Spinal cord (tissue), 10 donors: ENCODE results near the gene SH3BGRL. TPM values are rescaled to one million over a fixed set of nuclear protein-coding genes. Genes with fewer than 3 reads are reported as not detected.

Experiments used
- DNase-seq, 6 donors: peaks; one replicate each; pipeline versions ENCODE4 v3.0.0 to v3.0.0-alpha.2; 2013 to 2015; ENCODE audit warnings: low spot score in 6 of 6, low read depth in 4 of 6
- H3K27ac ChIP-seq: one replicate; pipeline ENCODE4 v1.5.1; 2013; ENCODE audit warnings: low read depth, low read length, control low read depth
- H3K27me3 ChIP-seq: one replicate; pipeline ENCODE4 v1.6.1; 2013; ENCODE audit warnings: low read length; ENCODE audit not compliant: control insufficient read depth, insufficient read depth
- H3K36me3 ChIP-seq: one replicate; pipeline ENCODE4 v1.6.1; 2013; ENCODE audit warnings: low read length; ENCODE audit not compliant: control insufficient read depth, insufficient read depth
- H3K4me1 ChIP-seq: one replicate; pipeline ENCODE4 v1.6.1; 2013; ENCODE audit warnings: low read length; ENCODE audit not compliant: control insufficient read depth, insufficient read depth
- H3K4me3 ChIP-seq: one replicate; pipeline ENCODE4 v1.5.1; 2013; ENCODE audit warnings: low read depth, low read length, control low read depth
- H3K9me3 ChIP-seq: one replicate; pipeline ENCODE4 v1.6.1; 2013; ENCODE audit warnings: low read length; ENCODE audit not compliant: control insufficient read depth, insufficient read depth
- WGBS: methylation state at CpG from one replicate; pipeline ENCODE4 v1.1.5; 2013; ENCODE audit warnings: missing lambda C conversion rate; ENCODE audit not compliant: insufficient coverage; 5-methylcytosine and 5-hydroxymethylcytosine counted together
- polyA plus RNA-seq, 2 donors: library from polyadenylated mRNA; unstranded; fragments of 120-200 nt; gene quantifications; one replicate each; pipeline ENCODE4 v1.2.1, GENCODE V29; 2013; ENCODE audit not compliant: insufficient read length in 2 of 2
- total RNA-seq, 2 donors: library from RNA; depleted of rRNA in 1 of 2; stranded (reverse); fragments of 120-200 nt in 1 of 2; fragments of >200 nt in 1 of 2; gene quantifications; one replicate each; pipeline versions ENCODE4 v1.2.3 to v1.2.4, GENCODE V29; 2013 to 2014
- donor health status: healthy.

The SH3BGRL gene
- total and polyA plus RNA-seq, 4 donors: 119 to 178 (median 137) TPM

DNA sequence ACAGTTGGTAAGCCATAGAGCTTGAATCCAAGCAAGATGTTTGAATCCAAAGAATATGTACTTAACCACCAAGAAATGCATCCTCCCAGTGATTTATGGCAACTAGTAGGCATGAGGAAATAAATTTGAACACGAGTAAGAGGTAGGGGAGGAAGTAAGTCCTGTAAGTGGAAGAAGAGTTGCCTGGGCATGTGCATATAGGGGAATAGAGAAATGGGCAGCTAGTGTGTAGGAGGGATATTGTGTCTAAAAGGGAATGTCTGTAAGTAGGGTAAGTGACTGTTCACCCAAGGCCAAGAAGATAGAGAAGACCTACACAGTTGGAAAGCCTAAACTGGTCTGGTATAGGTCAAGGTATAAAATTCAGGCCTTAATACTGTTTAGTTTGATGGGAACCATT is 4.6 kb downstream of the SH3BGRL start:
- WGBS: 50% methylated on average over 1 of the region's 1 CpG

DNA sequence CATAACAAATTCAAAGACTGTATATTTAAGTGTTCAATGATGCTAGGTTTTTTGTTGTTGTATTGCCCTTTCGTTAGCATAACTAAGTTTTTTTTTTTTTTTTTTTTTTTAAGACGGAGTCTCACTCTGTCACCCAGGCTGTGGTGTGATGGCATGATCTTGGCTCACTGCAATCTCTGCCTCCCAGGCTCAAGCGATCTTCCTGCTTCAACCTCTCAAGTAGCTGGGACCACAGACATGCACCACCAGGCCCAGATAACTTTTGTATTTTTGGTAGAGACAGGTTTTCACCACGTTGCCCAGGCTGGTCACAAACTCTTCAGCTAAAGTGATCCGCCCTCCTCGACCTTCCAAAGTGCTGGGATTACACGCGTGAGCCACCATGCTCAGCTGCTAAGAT is 7.0 kb downstream of the SH3BGRL start:
- no peak overlapping the region for H3K27ac ChIP-seq
- no peaks in the 10 kb centered on the region for H3K4me1 ChIP-seq
- no peak for DNase-seq
- H3K4me3 ChIP-seq: no peak overlapping the region
- no peaks in the 10 kb centered on the region for H3K36me3 ChIP-seq
- no peaks in the 10 kb centered on the region for H3K27me3 ChIP-seq
- no peaks in the 10 kb centered on the region for H3K9me3 ChIP-seq
- whole genome bisulfite sequencing: 83% methylated on average over 1 of the region's 8 CpGs

More for the DNA sequence above, 4.6 kb downstream of the SH3BGRL start:
- H3K36me3 ChIP-seq: no peaks in the 10 kb centered on the region
- no peaks in the 10 kb centered on the region for H3K27me3 ChIP-seq
- H3K9me3 ChIP-seq: no peaks in the 10 kb centered on the region
- no peaks in the 10 kb centered on the region for H3K4me1 ChIP-seq
- H3K27ac ChIP-seq: no peak overlapping the region
- no peak overlapping the region for H3K4me3 ChIP-seq
- no peak for DNase-seq

DNA sequence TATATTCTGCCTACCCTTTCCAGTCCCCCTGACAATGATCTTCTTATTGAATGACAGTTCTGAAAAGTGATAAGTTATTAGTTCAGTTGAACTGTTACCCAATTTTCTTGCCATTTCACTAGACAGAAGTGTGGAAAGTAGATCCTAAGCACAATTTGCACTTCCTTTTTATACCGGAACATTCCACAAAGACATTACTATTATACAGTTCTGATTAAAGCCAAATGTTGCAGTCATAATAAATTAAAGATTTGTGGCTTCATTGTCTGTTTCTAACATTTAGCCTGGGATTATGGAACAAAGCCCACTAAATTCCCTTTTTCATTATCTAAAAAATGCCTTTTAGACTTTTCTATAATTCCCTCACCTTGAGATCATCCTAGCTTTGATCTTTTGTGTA is 13.8 kb downstream of the SH3BGRL start:
- H3K27me3 ChIP-seq: no peaks in the 10 kb centered on the region

DNA sequence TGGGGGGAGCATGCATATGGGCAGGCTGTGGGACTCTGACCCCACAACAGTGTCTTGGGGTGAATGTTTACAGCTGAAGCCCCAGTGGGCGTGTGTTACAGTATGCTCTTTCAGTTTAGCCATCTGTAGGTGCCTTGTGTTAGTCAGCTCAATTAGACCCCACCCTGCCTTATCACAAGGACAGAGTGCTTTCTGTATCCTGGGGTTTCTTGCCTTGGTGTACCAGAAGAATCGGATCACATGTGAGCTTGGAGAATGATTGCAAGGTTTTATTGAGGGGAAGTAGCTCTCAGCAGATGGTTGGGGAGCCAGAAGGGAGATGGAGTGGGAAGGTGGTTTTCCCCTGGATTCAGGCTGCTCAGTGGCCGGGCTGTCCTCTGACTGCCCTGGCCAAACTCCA is 27.3 kb downstream of the SH3BGRL start:
- Histone ChIP-seq H3K4me3 (no peak overlapping the region), H3K4me1 (no peaks in the 10 kb centered on the region), H3K9me3 (no peaks in the 10 kb centered on the region), H3K27me3 (no peaks in the 10 kb centered on the region), H3K36me3 (no peaks in the 10 kb centered on the region), H3K27ac (no peak overlapping the region)
- no peak for DNase-seq
- 67% methylated on average over 3 of the region's 3 CpGs for WGBS

More for the DNA sequence above, 13.8 kb downstream of the SH3BGRL start:
- Histone ChIP-seq H3K36me3 (no peaks in the 10 kb centered on the region), H3K9me3 (no peaks in the 10 kb centered on the region), H3K27ac (no peak overlapping the region), H3K4me1 (no peaks in the 10 kb centered on the region), H3K4me3 (no peak overlapping the region)
- no CpG with 5 or more reads among the region's 1 CpG for WGBS
- no peak for DNase-seq

DNA sequence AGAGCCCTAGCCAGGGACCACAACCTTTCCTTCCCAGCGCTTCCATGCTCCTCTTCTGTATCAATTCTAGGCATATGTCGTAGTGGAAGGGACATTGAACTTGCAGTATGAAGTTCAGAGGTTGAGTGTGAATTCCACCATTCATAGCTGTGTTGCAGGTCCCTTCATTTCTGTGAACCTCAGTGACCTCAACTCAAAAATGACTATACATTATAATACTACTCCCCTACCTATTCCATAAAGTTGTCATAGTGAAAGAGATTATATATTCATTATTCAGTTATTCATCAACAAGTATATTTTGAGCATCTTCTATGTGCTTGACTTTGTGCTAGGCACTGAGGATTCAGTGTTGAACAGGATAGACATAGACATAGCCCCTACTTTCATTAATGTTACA is 28.0 kb downstream of the SH3BGRL start:
- no peaks in the 10 kb centered on the region for H3K36me3 ChIP-seq
- WGBS: no CpG with 5 or more reads among the region's 2 CpGs
- no peak for DNase-seq
- H3K9me3 ChIP-seq: no peaks in the 10 kb centered on the region
- H3K4me1 ChIP-seq: no peaks in the 10 kb centered on the region
- H3K27me3 ChIP-seq: no peaks in the 10 kb centered on the region
- H3K4me3 ChIP-seq: no peak overlapping the region
- no peak overlapping the region for H3K27ac ChIP-seq

DNA sequence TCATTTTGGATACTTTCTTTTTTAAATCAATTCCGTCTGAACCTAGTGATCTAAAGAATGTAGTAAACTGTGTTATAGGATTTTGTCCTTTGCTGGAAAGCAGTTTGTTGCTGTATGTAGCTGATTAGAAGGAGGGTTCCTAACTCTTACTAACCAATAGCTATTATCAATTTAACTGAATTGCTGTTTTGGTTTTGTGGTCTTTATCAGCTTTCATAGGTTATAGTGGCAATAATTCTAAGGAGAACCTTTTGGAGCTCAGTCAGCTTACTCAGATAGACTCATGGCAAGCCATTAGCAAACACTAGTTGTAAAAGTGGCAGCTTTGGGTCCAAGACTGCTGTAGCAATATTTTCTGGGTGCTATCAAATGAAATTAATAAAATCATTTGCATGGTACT is 29.6 kb downstream of the SH3BGRL start:
- Histone ChIP-seq H3K4me3 (no peak overlapping the region), H3K36me3 (no peaks in the 10 kb centered on the region), H3K4me1 (no peaks in the 10 kb centered on the region), H3K27ac (no peak overlapping the region), H3K9me3 (no peaks in the 10 kb centered on the region), H3K27me3 (no peaks in the 10 kb centered on the region)
- no CpG with 5 or more reads among the region's 1 CpG for WGBS
- DNase-seq: no peak

DNA sequence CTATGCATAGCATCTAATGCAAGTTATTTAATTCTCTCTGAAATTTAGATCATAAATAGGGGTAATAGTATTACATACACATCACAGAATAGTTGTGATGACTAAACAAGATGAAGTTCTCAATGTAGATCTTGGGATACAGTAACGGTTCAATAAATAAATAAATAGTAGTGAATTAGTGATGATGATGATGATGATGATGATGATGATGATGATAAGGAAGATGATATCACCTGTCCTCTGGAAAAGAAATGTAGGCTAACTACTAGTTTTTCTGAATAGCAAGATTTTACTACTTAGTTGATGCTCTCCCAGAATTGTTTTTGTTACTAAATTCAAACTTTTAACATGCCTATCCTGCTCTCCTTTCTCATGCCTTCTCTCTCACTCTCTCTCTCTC is 30.3 kb downstream of the SH3BGRL start:
- Histone ChIP-seq H3K27me3 (no peaks in the 10 kb centered on the region), H3K9me3 (no peaks in the 10 kb centered on the region), H3K4me1 (no peaks in the 10 kb centered on the region), H3K4me3 (no peak overlapping the region), H3K27ac (no peak overlapping the region), H3K36me3 (no peaks in the 10 kb centered on the region)
- no peak for DNase-seq
- WGBS: 100% methylated on average over 1 of the region's 1 CpG

DNA sequence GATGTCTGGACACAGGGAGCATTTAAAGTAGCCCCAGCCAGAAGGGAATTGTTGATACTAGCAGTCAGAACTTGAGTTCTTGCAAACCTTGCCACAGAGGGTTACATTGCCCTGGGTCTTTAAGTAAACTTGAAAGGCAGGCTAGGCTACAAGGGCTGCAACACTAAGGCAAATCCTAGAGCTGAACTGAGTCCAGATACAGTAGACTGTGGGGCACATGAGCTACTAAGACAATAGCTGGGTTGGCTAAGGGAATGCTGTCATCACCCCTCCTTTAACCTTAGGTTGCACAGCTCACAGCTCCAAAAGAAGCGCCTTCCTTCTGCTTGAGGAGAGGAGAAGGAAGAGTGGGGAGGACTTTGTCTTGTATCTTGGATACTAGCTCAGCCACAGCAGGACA is 35.6 kb downstream of the SH3BGRL start:
- Histone ChIP-seq H3K4me1 (no peaks in the 10 kb centered on the region), H3K36me3 (peaks cover 12% of the 10 kb centered on the region), H3K27ac (no peak overlapping the region), H3K9me3 (peaks cover 5% of the 10 kb centered on the region), H3K27me3 (no peaks in the 10 kb centered on the region), H3K4me3 (no peak overlapping the region)
- WGBS: no CpG with 5 or more reads among the region's 1 CpG
- no peak for DNase-seq

DNA sequence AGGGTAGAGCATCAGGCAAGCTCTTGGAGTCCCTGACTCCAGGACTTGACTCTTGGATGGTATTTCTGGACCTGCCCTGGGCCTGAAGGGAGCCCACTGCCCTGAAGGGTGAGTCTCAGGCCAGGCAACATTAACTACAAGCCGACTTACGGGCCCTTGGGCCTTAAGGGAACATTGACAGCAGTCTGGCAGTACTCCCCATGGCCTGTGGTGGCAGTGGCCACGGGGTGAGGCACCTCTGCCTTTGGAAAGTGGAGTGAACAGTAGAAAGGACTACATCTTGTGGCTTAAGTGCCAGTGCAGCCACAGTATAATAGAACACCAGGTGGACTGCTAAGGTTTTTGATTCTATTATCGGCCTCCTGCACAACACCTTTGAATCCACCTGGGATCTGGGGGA is 36.3 kb downstream of the SH3BGRL start:
- Histone ChIP-seq H3K27ac (no peak overlapping the region), H3K4me3 (no peak overlapping the region), H3K36me3 (peaks cover 12% of the 10 kb centered on the region), H3K4me1 (no peaks in the 10 kb centered on the region), H3K9me3 (peaks cover 5% of the 10 kb centered on the region), H3K27me3 (no peaks in the 10 kb centered on the region)
- WGBS: 70% methylated on average over 4 of the region's 4 CpGs
- no peak for DNase-seq

DNA sequence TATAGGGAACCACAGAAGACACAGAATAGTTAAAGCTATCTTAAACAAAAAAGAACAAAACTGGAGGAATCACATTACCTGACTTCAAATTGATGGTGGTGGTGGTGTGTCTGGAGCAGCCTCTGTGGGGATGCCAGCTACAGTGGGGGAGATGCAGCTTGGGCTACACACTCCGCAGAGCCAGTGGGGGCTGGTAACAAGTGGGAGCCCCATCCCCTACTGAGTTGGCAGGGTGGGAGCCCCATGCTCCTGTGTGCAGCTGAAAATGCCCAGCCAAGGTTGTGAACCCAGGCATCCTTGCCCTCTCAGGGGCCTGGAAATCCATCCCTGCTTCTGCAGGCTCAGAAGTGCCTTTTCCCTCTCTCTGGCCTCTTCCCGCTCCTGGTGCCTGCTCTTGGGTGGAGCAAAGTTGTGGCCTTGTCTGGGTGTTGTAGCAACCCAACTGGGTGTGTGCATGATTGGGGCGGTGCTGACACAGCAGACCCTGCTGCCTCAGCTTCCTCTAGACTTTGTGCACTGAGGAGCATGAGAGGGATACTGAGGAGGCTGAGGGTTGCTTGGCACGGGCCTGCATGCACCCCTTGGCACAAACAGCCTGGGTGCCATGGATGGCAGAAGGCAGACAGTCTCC is 38.9 kb downstream of the SH3BGRL start:
- Histone ChIP-seq H3K9me3 (peaks cover 5% of the 10 kb centered on the region), H3K4me1 (no peaks in the 10 kb centered on the region), H3K36me3 (peaks cover 12% of the 10 kb centered on the region), H3K4me3 (no peak overlapping the region), H3K27me3 (no peaks in the 10 kb centered on the region), H3K27ac (no peak overlapping the region)
- no peak for DNase-seq
- 82% methylated on average over 3 of the region's 4 CpGs for WGBS
